HG03066 (cell line): ENCODE results near the gene GPRASP3.
A peak's percentile ranks its signal among the peaks of the same experiment; 100 is the strongest.

Source experiments
- ATAC-seq: cut with Tn5 transposase; IDR thresholded peaks from one replicate; pipeline ENCODE4 v1.9.1; 2021; ENCODE audit warnings: low read depth; ENCODE audit not compliant: unreplicated experiment

The GPRASP3 gene

GRCh38 chrX:102745857-102746584, 25.5 kb downstream of the GPRASP3 start:
- no peak for ATAC-seq

- ATAC-seq: no peak
Observed at GRCh38 chrX:102765217-102765616, 44.7 kb downstream of the GPRASP3 start.

- no peak for ATAC-seq
Observed at GRCh38 chrX:102765809-102766208, 45.3 kb downstream of the GPRASP3 start.

GRCh38 chrX:102767287-102767686, 46.7 kb downstream of the GPRASP3 start:
- ATAC-seq: no peak

- ATAC-seq: peak; percentile 98
Observed at GRCh38 chrX:102768987-102769761, 48.6 kb downstream of the GPRASP3 start.
